HEK293T (cell line): Measurements from ENCODE around the gene ZBTB7B.
A peak's percentile ranks its signal among the peaks of the same experiment; 100 is the strongest.

ENCODE experiments used
- CTCF ChIA-PET: fragments of 350-600 bp; formaldehyde crosslinking; extraction: SDS; loops from one replicate; lab custom pipeline; 2021; ENCODE audit warnings: antibody characterized with exemption, inconsistent platforms; lab: Yijun Ruan, JAX
- POLR2A ChIA-PET: fragments of 350-600 bp; formaldehyde crosslinking; extraction: SDS; loops from one replicate; lab custom pipeline; 2020; ENCODE audit warnings: antibody characterized with exemption, inconsistent platforms; lab: Yijun Ruan, JAX
- DNase-seq: peaks from one replicate; pipeline ENCODE4 v3.0.0; 2012; ENCODE audit warnings: mixed read lengths; ENCODE audit errors: extremely low spot score
- ARNT ChIP-seq: fragments of 450-650 bp; IDR thresholded peaks from 2 replicates; pipeline ENCODE4 v1.6.1; 2017; ENCODE audit warnings: mild to moderate bottlenecking
- BHLHE40 ChIP-seq: fragments of 450-650 bp; IDR thresholded peaks from 2 replicates; pipeline ENCODE4 v1.6.1; 2016; ENCODE audit warnings: mild to moderate bottlenecking, moderate library complexity, borderline replicate concordance
- CTBP1 ChIP-seq: fragments of 450-650 bp; IDR thresholded peaks from 2 replicates; pipeline ENCODE4 v1.6.1; 2016; ENCODE audit warnings: borderline replicate concordance
- ELF4 ChIP-seq: fragments of 450-650 bp; IDR thresholded peaks from 2 replicates; pipeline ENCODE4 v1.6.1; 2017; ENCODE audit warnings: antibody characterized with exemption
- FOXA1 ChIP-seq: fragments of 450-650 bp; IDR thresholded peaks from 2 replicates; pipeline ENCODE4 v1.6.1; 2016; ENCODE audit warnings: mild to moderate bottlenecking
- FOXK2 ChIP-seq: fragments of 450-650 bp; IDR thresholded peaks from 2 replicates; pipeline ENCODE4 v1.6.1; 2016; ENCODE audit warnings: mild to moderate bottlenecking
- FOXM1 ChIP-seq: fragments of 450-650 bp; IDR thresholded peaks from 2 replicates; pipeline ENCODE4 v1.6.1; 2017; ENCODE audit warnings: mild to moderate bottlenecking, borderline replicate concordance
- HDGF ChIP-seq: fragments of 450-650 bp; IDR thresholded peaks from 2 replicates; pipeline ENCODE4 v1.6.1; 2017; ENCODE audit warnings: antibody characterized with exemption, borderline replicate concordance
- L3MBTL2 ChIP-seq: fragments of 450-650 bp; conservative IDR thresholded peaks from 2 replicates; pipeline ENCODE4 v1.6.1; 2016; ENCODE audit warnings: mild to moderate bottlenecking
- LEF1 ChIP-seq: fragments of 450-650 bp; IDR thresholded peaks from 2 replicates; pipeline ENCODE4 v1.6.1; 2017; ENCODE audit warnings: mild to moderate bottlenecking, borderline replicate concordance
- NFRKB ChIP-seq: fragments of 450-650 bp; IDR thresholded peaks from 2 replicates; pipeline ENCODE4 v1.6.1; 2016; ENCODE audit warnings: mild to moderate bottlenecking, moderate library complexity
- SP1 ChIP-seq: fragments of 450-650 bp; IDR thresholded peaks from 2 replicates; pipeline ENCODE4 v1.6.1; 2017
- SUZ12 ChIP-seq: fragments of 450-650 bp; IDR thresholded peaks from 2 replicates; pipeline ENCODE4 v1.6.1; 2016; ENCODE audit warnings: mild to moderate bottlenecking
- TARDBP ChIP-seq: fragments of 450-650 bp; IDR thresholded peaks from 2 replicates; pipeline ENCODE4 v1.6.1; 2016
- ZNF384 ChIP-seq: fragments of 450-650 bp; IDR thresholded peaks from 2 replicates; pipeline ENCODE4 v1.6.1; 2016
- TF ChIP-seq, protein P1 (sequence below): fragments of 450-650 bp; IDR thresholded peaks from 2 replicates; pipeline ENCODE4 v1.6.1; 2016

The ZBTB7B gene

GRCh38 chr1:155062702-155063411 is 60.3 kb downstream of the ZBTB7B start:
- ChIA-PET POLR2A (interaction anchor here (0.6 to 3.7 kb wide), 3 partner anchors 12 to 69 kb away, joined by 3 to 20 read pairs (median 3); partner anchors contain the start of gene ADAM15), CTCF (interaction anchor here (0.7 to 3.2 kb wide), 7 partner anchors 8 to 64 kb away, joined by 3 to 43 read pairs (median 4); no protein-coding TSS in a partner anchor)
- peak; percentile 87 for DNase-seq
- no peak for TF ChIP-seq TARDBP
- no peak for TF ChIP-seq LEF1
- no peak for TF ChIP-seq SUZ12
- no peak for TF ChIP-seq ZNF384
- TF ChIP-seq FOXM1 = no peak
- no peak; the same call in 1 of the 2 replicates for TF ChIP-seq HDGF
- TF ChIP-seq, protein P1, sequence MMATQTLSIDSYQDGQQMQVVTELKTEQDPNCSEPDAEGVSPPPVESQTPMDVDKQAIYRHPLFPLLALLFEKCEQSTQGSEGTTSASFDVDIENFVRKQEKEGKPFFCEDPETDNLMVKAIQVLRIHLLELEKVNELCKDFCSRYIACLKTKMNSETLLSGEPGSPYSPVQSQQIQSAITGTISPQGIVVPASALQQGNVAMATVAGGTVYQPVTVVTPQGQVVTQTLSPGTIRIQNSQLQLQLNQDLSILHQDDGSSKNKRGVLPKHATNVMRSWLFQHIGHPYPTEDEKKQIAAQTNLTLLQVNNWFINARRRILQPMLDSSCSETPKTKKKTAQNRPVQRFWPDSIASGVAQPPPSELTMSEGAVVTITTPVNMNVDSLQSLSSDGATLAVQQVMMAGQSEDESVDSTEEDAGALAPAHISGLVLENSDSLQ = no peak
- TF ChIP-seq CTBP1 = no peak
- no peak for TF ChIP-seq L3MBTL2
- no peak for TF ChIP-seq NFRKB
- TF ChIP-seq ARNT = no peak
- no peak for TF ChIP-seq BHLHE40
- TF ChIP-seq SP1 = no peak
- no peak for TF ChIP-seq ELF4
- TF ChIP-seq FOXA1 = no peak
- no peak for TF ChIP-seq FOXK2

- CTCF ChIA-PET = interaction anchor here (0.7 to 3.2 kb wide), 5 partner anchors 18 to 46 kb away, joined by 3 to 43 read pairs (median 4); no protein-coding TSS in a partner anchor
- DNase-seq = peak; percentile 90
Observed at GRCh38 chr1:155063550-155064110, 61.0 kb downstream of the ZBTB7B start, which contains the start of gene EFNA4. TSS of gene EFNA4 (plus strand) at chr1:155063740. CDS start at chr1:155063824, 84 bp downstream.

GRCh38 chr1:155064111-155064831 is 61.7 kb downstream of the ZBTB7B start:
- DNase-seq = peak; percentile 71
- ChIA-PET CTCF (interaction anchor here (1.1 to 3.2 kb wide), 6 partner anchors 14 to 108 kb away, joined by 3 to 43 read pairs (median 4); partner anchors contain the start of gene KRTCAP2), POLR2A (interaction anchor here (0.6 to 3.7 kb wide), 5 partner anchors 11 to 103 kb away, joined by 3 to 20 read pairs (median 11); partner anchors contain the start of genes ADAM15 and PYGO2)
- TF ChIP-seq NFRKB = no peak
- no peak for TF ChIP-seq CTBP1
- no peak for TF ChIP-seq SUZ12
- no peak for TF ChIP-seq ARNT
- TF ChIP-seq FOXK2 = no peak
- no peak for TF ChIP-seq ZNF384
- TF ChIP-seq BHLHE40 = no peak
- TF ChIP-seq, protein P1 = no peak
- TF ChIP-seq FOXM1 = no peak
- no peak for TF ChIP-seq ELF4
- TF ChIP-seq L3MBTL2 = no peak
- TF ChIP-seq FOXA1 = no peak
- TF ChIP-seq SP1 = no peak
- no peak for TF ChIP-seq TARDBP
- TF ChIP-seq LEF1 = no peak
- TF ChIP-seq HDGF = no peak

More at GRCh38 chr1:155063550-155064110, 61.0 kb downstream of the ZBTB7B start, which contains the start of gene EFNA4:
- no peak for TF ChIP-seq SP1
- TF ChIP-seq ZNF384 = no peak
- TF ChIP-seq, protein P1 = no peak
- no peak for TF ChIP-seq BHLHE40
- no peak for TF ChIP-seq ARNT
- TF ChIP-seq ELF4 = no peak
- POLR2A ChIA-PET = interaction anchor here (1.0 to 3.7 kb wide), 4 partner anchors 12 to 69 kb away, joined by 3 to 20 read pairs (median 10); no protein-coding TSS in a partner anchor

GRCh38 chr1:155064832-155065429 is 62.3 kb downstream of the ZBTB7B start:
- no peak for DNase-seq
- ChIA-PET CTCF (interaction anchor here (1.1 to 3.2 kb wide), 6 partner anchors 15 to 108 kb away, joined by 3 to 43 read pairs (median 4); partner anchors contain the start of gene KRTCAP2), POLR2A (interaction anchor here (1.5 to 3.7 kb wide), 4 partner anchors 11 to 20 kb away, joined by 6 to 20 read pairs (median 13); partner anchors contain the start of gene ADAM15)
- TF ChIP-seq FOXA1 (no peak), L3MBTL2 (no peak), TARDBP (no peak), SUZ12 (no peak)

- ChIA-PET CTCF (interaction anchor here (1.0 to 2.1 kb wide), 4 partner anchors 9 to 101 kb away, joined by 3 to 9 read pairs (median 4); no protein-coding TSS in a partner anchor), POLR2A (interaction anchor here (0.8 to 1.9 kb wide), 4 partner anchors 9 to 106 kb away, joined by 3 to 6 read pairs (median 4); partner anchors contain the start of genes EFNA3 and KRTCAP2)
- DNase-seq = no peak
- TF ChIP-seq BHLHE40 (no peak), NFRKB (no peak), ELF4 (no peak), FOXK2 (no peak), FOXM1 (no peak), CTBP1 (no peak), SP1 (no peak), ARNT (no peak), HDGF (no peak), LEF1 (no peak), L3MBTL2 (no peak), SUZ12 (no peak), TARDBP (no peak), ZNF384 (no peak)
- TF ChIP-seq, protein P1 = no peak
Observed at GRCh38 chr1:155066777-155067176, 64.2 kb downstream of the ZBTB7B start.
